OCI-LY1 (cell line): Measurements from ENCODE around the gene NPFFR1.

Experiments
- EZH2 ChIP-seq: fragments of 200-600 bp; sonication (generic), shearing (Covaris generic); IDR thresholded peaks from 2 replicates; pipeline ENCODE4 v1.8.0; 2017; ENCODE audit warnings: borderline replicate concordance, mixed run types, mild to moderate bottlenecking, antibody characterized with exemption, low read length, moderate library complexity, mixed read lengths
- TF ChIP-seq, protein P1 (sequence below): fragments of 200-600 bp; sonication (generic), shearing (Covaris generic); IDR thresholded peaks from 2 replicates; pipeline ENCODE4 v1.5.1; 2017; ENCODE audit warnings: mild to moderate bottlenecking, antibody characterized with exemption, low read length, moderate library complexity, mixed read lengths

DNA sequence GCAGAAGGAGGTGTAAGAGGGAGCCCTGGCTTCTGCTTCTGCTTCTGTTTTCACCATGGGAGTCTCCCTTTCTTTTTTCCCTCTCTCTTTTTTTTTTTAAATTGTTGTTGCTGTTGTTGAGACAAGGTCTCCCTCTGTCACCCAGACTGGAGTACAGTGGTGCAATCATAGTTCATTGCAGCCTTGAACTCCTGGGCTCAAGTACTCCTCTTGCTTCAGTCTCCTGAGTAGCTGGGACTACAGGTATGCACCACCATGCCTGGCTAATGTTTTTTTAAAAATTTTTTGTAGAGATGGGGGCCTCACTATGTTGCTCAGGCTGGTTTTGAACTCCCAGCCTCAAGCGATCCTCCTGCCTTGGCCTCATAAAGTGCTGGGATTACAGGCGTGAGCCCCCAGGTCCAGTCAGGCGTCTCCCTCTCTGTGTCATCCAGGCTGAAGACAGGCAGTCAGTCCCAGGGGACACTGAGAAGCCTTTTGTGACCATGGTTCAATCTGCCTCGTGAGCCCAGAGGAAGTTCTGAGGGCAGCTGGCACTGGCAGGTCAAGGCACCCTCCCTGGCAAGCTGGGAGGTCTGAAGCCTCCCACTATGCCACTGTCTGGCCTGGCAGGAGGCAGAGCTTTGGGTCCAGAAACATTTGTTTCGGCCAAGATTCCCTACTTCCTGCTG, 33.6 kb upstream of the NPFFR1 start:
- TF ChIP-seq, protein P1, sequence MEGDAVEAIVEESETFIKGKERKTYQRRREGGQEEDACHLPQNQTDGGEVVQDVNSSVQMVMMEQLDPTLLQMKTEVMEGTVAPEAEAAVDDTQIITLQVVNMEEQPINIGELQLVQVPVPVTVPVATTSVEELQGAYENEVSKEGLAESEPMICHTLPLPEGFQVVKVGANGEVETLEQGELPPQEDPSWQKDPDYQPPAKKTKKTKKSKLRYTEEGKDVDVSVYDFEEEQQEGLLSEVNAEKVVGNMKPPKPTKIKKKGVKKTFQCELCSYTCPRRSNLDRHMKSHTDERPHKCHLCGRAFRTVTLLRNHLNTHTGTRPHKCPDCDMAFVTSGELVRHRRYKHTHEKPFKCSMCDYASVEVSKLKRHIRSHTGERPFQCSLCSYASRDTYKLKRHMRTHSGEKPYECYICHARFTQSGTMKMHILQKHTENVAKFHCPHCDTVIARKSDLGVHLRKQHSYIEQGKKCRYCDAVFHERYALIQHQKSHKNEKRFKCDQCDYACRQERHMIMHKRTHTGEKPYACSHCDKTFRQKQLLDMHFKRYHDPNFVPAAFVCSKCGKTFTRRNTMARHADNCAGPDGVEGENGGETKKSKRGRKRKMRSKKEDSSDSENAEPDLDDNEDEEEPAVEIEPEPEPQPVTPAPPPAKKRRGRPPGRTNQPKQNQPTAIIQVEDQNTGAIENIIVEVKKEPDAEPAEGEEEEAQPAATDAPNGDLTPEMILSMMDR: no peak
- no peak for TF ChIP-seq EZH2
